HCT116 (cell line): Measurements from ENCODE around the gene HYOU1. TPM values are rescaled to one million over a fixed set of nuclear protein-coding genes. Genes with fewer than 3 reads are reported as not detected.

ENCODE experiments used
- ATAC-seq: fragments of 200-7000 bp; cut with Tn5 transposase; 2 replicates; pipeline ENCODE4 v1.9.1; 2020; ENCODE audit warnings: mild to moderate bottlenecking, moderate library complexity
- BruUV-seq: library from RNA; stranded (reverse); fragments of 400-500 nt; replicated peaks from 2 replicates; lab custom pipeline; 2021; lab: Mats Ljungman, UMichigan
- CTCF ChIA-PET: fragments of 300-600 bp; sonication (Branson Sonifier 250); formaldehyde crosslinking; loops from one replicate; lab custom pipeline; 2021; ENCODE audit warnings: antibody characterized with exemption; lab: Charles Lee
- POLR2A ChIA-PET: fragments of 300-600, 350-600 bp; sonication (Branson Sonifier 250); formaldehyde crosslinking; loops from one replicate; lab custom pipeline; 2021; ENCODE audit warnings: antibody characterized with exemption; lab: Charles Lee
- RAD21 ChIA-PET, 2 experiments: fragments of 300-600 bp; sonication (Branson Sonifier 250); formaldehyde crosslinking; loops; one replicate each; lab custom pipeline; 2023; ENCODE audit warnings: low total read pairs in 2 of 2; ENCODE audit not compliant: uncharacterized antibody in 2 of 2, unreplicated experiment in 2 of 2, low non-redundant PET in 1 of 2; lab: Charles Lee
- DNase-seq: peaks from one replicate; pipeline ENCODE4 v3.0.0-alpha.2; 2010; ENCODE audit warnings: low read depth, low spot score
- H2AFZ ChIP-seq: fragments of 200-600 bp; shearing (Covaris generic), sonication (generic); 2 replicates; pipeline ENCODE4 v1.6.1; 2017; ENCODE audit warnings: low read depth, mixed run types, mixed read lengths, antibody characterized with exemption, low read length; ENCODE audit not compliant: poor library complexity, severe bottlenecking
- H3K27ac ChIP-seq: 2 replicates; pipeline ENCODE4 v1.5.1; 2012; ENCODE audit warnings: low read depth, low read length
- H3K27me3 ChIP-seq: fragments of 200-600 bp; sonication (generic); 2 replicates; pipeline ENCODE4 v1.6.1; 2016; ENCODE audit warnings: mixed run types, low read length, mixed read lengths; ENCODE audit not compliant: insufficient read depth
- H3K36me3 ChIP-seq, 2 experiments: fragments of 200-500 bp in 1 of 2; fragments of 200-600 bp in 1 of 2; sonication (Bioruptor generic) in 1 of 2; sonication (generic) in 1 of 2; 2 replicates each; pipeline versions ENCODE4 v1.5.1 to v1.6.1; 2014 to 2016; ENCODE audit warnings: low read length in 2 of 2, inconsistent platforms in 1 of 2, mixed read lengths in 1 of 2, mixed run types in 1 of 2; ENCODE audit not compliant: insufficient read depth in 2 of 2, control insufficient read depth in 1 of 2
- H3K4me1 ChIP-seq, 2 experiments: fragments of 200-600 bp in 1 of 2; sonication (generic) in 1 of 2; 2 replicates each; pipeline versions ENCODE4 v1.5.1 to v1.6.1; 2012 to 2017; ENCODE audit warnings: low read length in 2 of 2, inconsistent platforms in 1 of 2, mild to moderate bottlenecking in 1 of 2, mixed read lengths in 1 of 2, mixed run types in 1 of 2, moderate library complexity in 1 of 2; ENCODE audit not compliant: insufficient read depth in 2 of 2, control insufficient read depth in 1 of 2
- H3K4me2 ChIP-seq: fragments of 200-600 bp; sonication (generic); 2 replicates; pipeline ENCODE4 v1.6.1; 2017; ENCODE audit warnings: mixed run types, low read length, mixed read lengths
- H3K4me3 ChIP-seq, 2 experiments: fragments of 200-600 bp in 1 of 2; sonication (generic) in 1 of 2; replicated peaks in 1 of 2; 2 replicates each; pipeline ENCODE4 v1.5.1; 2011 to 2016; ENCODE audit warnings: low read length in 2 of 2, control low read depth in 1 of 2, low read depth in 1 of 2, mild to moderate bottlenecking in 1 of 2, mixed read lengths in 1 of 2, mixed run types in 1 of 2
- H3K79me2 ChIP-seq: fragments of 200-600 bp; sonication (generic); 2 replicates; pipeline ENCODE4 v1.6.1; 2017; ENCODE audit warnings: mild to moderate bottlenecking, mixed run types, low read length, moderate library complexity, mixed read lengths; ENCODE audit not compliant: insufficient read depth
- H3K9ac ChIP-seq: fragments of 200-600 bp; sonication (generic); 2 replicates; pipeline ENCODE4 v1.6.1; 2016; ENCODE audit warnings: low read length, mixed read lengths
- H3K9me2 ChIP-seq: fragments of 200-600 bp; sonication (generic), shearing (Covaris generic); 2 replicates; pipeline ENCODE4 v1.6.1; 2017; ENCODE audit warnings: mixed run types, mild to moderate bottlenecking, moderate library complexity; ENCODE audit not compliant: insufficient read depth
- H3K9me3 ChIP-seq, 2 experiments: fragments of 200-500 bp in 1 of 2; fragments of 200-600 bp in 1 of 2; sonication (Bioruptor generic) in 1 of 2; sonication (generic) in 1 of 2; 2 replicates each; pipeline ENCODE4 v1.6.1; 2014 to 2017; ENCODE audit warnings: low read length in 2 of 2, mixed read lengths in 2 of 2, inconsistent platforms in 1 of 2, low read depth in 1 of 2, mild to moderate bottlenecking in 1 of 2, mixed run types in 1 of 2, moderate library complexity in 1 of 2; ENCODE audit not compliant: control insufficient read depth in 1 of 2, insufficient read depth in 1 of 2
- H4K20me1 ChIP-seq: fragments of 200-600 bp; sonication (generic), shearing (Covaris generic); 2 replicates; pipeline ENCODE4 v1.6.1; 2017; ENCODE audit warnings: mixed run types, mild to moderate bottlenecking, moderate library complexity; ENCODE audit not compliant: insufficient read depth
- CEBPB ChIP-seq: IDR thresholded peaks from 2 replicates; pipeline ENCODE4 v1.6.1; 2012; ENCODE audit warnings: low read depth
- EGR1 ChIP-seq: IDR thresholded peaks from 2 replicates; pipeline ENCODE4 v1.6.1; 2012; ENCODE audit warnings: low read depth
- JUND ChIP-seq: IDR thresholded peaks from 2 replicates; pipeline ENCODE4 v1.6.1; 2012
- MAX ChIP-seq: IDR thresholded peaks from 2 replicates; pipeline ENCODE4 v1.6.1; 2012
- RAD21 ChIP-seq: IDR thresholded peaks from 2 replicates; pipeline ENCODE4 v1.6.1; 2012; ENCODE audit warnings: low read depth, mild to moderate bottlenecking
- SP1 ChIP-seq: IDR thresholded peaks from 2 replicates; pipeline ENCODE4 v1.6.1; 2012; ENCODE audit warnings: low read depth
- SRF ChIP-seq: IDR thresholded peaks from 2 replicates; pipeline ENCODE4 v1.6.1; 2012; ENCODE audit warnings: low read depth
- TCF7L2 ChIP-seq: IDR thresholded peaks from 2 replicates; pipeline ENCODE4 v1.7.0; 2011; ENCODE audit warnings: borderline replicate concordance, inconsistent platforms; ENCODE audit not compliant: insufficient read depth, insufficient read length; ENCODE audit errors: extremely low read depth
- YY1 ChIP-seq: IDR thresholded peaks from 2 replicates; pipeline ENCODE4 v1.6.1; 2011; ENCODE audit warnings: low read length, low read depth, moderate library complexity, mild to moderate bottlenecking; ENCODE audit not compliant: insufficient replicate concordance; ENCODE audit errors: extremely low read depth
- ZFX ChIP-seq: fragments of 450-650 bp; IDR thresholded peaks from 2 replicates; pipeline ENCODE4 v1.6.1; 2017
- ZNF274 ChIP-seq: fragments of 200-500 bp; sonication (Bioruptor generic); IDR thresholded peaks from 2 replicates; pipeline ENCODE4 v1.6.1; 2014; ENCODE audit warnings: mild to moderate bottlenecking, low read depth, low read length, inconsistent platforms
- intact Hi-C: fragments of 100-400 bp; cut with micrococcal nuclease; formaldehyde crosslinking; loops from 2 replicates; pipeline ENCODE4 v1.10.0; 2022
- total RNA-seq: library from RNA; stranded (reverse); gene quantifications from one replicate; pipeline ENCODE4 v1.2.1, GENCODE V29; 2021; ENCODE audit not compliant: unreplicated experiment
- TF ChIP-seq, protein P1 (sequence below), 3 experiments: fragments of 200-600 bp in 1 of 3; sonication (generic) in 1 of 3; IDR thresholded peaks in 2 of 3; conservative IDR thresholded peaks in 1 of 3; 2 replicates each; pipeline ENCODE4 v1.5.1; 2012 to 2017; ENCODE audit warnings: low read depth in 2 of 3, low read length in 2 of 3, antibody characterized with exemption in 1 of 3, borderline replicate concordance in 1 of 3, control low read depth in 1 of 3, mild to moderate bottlenecking in 1 of 3, mixed read lengths in 1 of 3, mixed run types in 1 of 3, moderate library complexity in 1 of 3; ENCODE audit not compliant: insufficient read depth in 1 of 3
- TF ChIP-seq, protein P2 (sequence below): IDR thresholded peaks from 2 replicates; pipeline ENCODE4 v1.6.1; 2011; ENCODE audit warnings: mild to moderate bottlenecking, low read length, moderate library complexity; ENCODE audit not compliant: insufficient replicate concordance; ENCODE audit errors: extremely low read depth

The HYOU1 gene
- total RNA-seq, 1 experiment from 2014 or later, result 181 TPM

GRCh38 chr11:119055901-119056300 lies 1.1 kb downstream of the HYOU1 start:
- ChIA-PET CTCF (interaction anchor here (0.8 to 2.0 kb wide), 4 partner anchors 11 to 366 kb away, joined by 3 to 9 read pairs (median 3); partner anchors contain the start of gene VPS11), RAD21 (interaction anchor here in 1 of 2 experiments (0.8 kb wide), 1 partner anchor 12 kb away, joined by 3 read pairs; the partner anchor contains the start of gene VPS11), POLR2A (interaction anchor here (1.0 to 1.7 kb wide), 5 partner anchors 10 to 282 kb away, joined by 3 to 6 read pairs (median 3); partner anchors contain the start of gene DPAGT1)
- H3K4me2 ChIP-seq, result peak overlapping the region; percentile 78
- H3K9me3 ChIP-seq, result no peaks in the 10 kb centered on the region
- H3K9ac ChIP-seq, result peak overlapping the region; percentile 95
- intact Hi-C loops, result loop anchor here (1.0 kb wide), 1 partner anchor 325 kb away; the partner anchor contains the start of gene USP2
- no peaks in the 10 kb centered on the region for H3K27me3 ChIP-seq
- BruUV-seq, result no TSS peak
- ATAC-seq (no peak), DNase-seq (peak; percentile 42)
- no peaks in the 10 kb centered on the region for H3K9me2 ChIP-seq
- peak overlapping the region; percentile 68 for H3K27ac ChIP-seq
- no peaks in the 10 kb centered on the region for H4K20me1 ChIP-seq
- H3K4me1 ChIP-seq, result peaks cover 3 to 16% of the 10 kb centered on the region in 2 experiments; a peak in 3 of 4 replicates
- peaks cover 29 to 31% of the 10 kb centered on the region in 2 experiments; a peak in 3 of 4 replicates for H3K36me3 ChIP-seq
- H3K4me3 ChIP-seq, result peak overlapping the region; percentile 67 to 96
- TF ChIP-seq RAD21 (peak; percentile 58), TCF7L2 (no peak)
- TF ChIP-seq, protein P1, sequence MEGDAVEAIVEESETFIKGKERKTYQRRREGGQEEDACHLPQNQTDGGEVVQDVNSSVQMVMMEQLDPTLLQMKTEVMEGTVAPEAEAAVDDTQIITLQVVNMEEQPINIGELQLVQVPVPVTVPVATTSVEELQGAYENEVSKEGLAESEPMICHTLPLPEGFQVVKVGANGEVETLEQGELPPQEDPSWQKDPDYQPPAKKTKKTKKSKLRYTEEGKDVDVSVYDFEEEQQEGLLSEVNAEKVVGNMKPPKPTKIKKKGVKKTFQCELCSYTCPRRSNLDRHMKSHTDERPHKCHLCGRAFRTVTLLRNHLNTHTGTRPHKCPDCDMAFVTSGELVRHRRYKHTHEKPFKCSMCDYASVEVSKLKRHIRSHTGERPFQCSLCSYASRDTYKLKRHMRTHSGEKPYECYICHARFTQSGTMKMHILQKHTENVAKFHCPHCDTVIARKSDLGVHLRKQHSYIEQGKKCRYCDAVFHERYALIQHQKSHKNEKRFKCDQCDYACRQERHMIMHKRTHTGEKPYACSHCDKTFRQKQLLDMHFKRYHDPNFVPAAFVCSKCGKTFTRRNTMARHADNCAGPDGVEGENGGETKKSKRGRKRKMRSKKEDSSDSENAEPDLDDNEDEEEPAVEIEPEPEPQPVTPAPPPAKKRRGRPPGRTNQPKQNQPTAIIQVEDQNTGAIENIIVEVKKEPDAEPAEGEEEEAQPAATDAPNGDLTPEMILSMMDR (IDR thresholded peaks at IDR 0.05 in 2 of 3, conservative IDR thresholded peaks at IDR 0.05 in 1 of 3; ENCODE audit: borderline replicate concordance in 1 of 3, insufficient read depth in 1 of 3, low read depth in 2 of 3, low read length in 2 of 3), result peak in 2 of 3 experiments; percentile 26 to 43; a peak in 2 of 6 replicates
- H3K79me2 ChIP-seq, result peaks cover 19% of the 10 kb centered on the region
- no peak overlapping the region for H2AFZ ChIP-seq

GRCh38 chr11:119054418-119054817 lies 2.6 kb downstream of the HYOU1 start:
- ChIA-PET CTCF (no interaction called here), POLR2A (no interaction called here)
- intact Hi-C loops, result no loop called here
- TF ChIP-seq SP1 (no peak), ZNF274 (no peak), EGR1 (no peak), ZFX (no peak), TCF7L2 (no peak), JUND (no peak), RAD21 (no peak), SRF (no peak), YY1 (no peak), CEBPB (no peak), MAX (no peak)
- TF ChIP-seq, protein P2, sequence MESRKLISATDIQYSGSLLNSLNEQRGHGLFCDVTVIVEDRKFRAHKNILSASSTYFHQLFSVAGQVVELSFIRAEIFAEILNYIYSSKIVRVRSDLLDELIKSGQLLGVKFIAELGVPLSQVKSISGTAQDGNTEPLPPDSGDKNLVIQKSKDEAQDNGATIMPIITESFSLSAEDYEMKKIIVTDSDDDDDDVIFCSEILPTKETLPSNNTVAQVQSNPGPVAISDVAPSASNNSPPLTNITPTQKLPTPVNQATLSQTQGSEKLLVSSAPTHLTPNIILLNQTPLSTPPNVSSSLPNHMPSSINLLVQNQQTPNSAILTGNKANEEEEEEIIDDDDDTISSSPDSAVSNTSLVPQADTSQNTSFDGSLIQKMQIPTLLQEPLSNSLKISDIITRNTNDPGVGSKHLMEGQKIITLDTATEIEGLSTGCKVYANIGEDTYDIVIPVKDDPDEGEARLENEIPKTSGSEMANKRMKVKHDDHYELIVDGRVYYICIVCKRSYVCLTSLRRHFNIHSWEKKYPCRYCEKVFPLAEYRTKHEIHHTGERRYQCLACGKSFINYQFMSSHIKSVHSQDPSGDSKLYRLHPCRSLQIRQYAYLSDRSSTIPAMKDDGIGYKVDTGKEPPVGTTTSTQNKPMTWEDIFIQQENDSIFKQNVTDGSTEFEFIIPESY, result no peak

More at GRCh38 chr11:119054418-119054817, 2.6 kb downstream of the HYOU1 start:
- DNase-seq, result no peak
- H3K4me3 ChIP-seq, result no peak overlapping the region
- peaks cover 3 to 16% of the 10 kb centered on the region in 2 experiments; a peak in 3 of 4 replicates for H3K4me1 ChIP-seq
- ATAC-seq, result no peak
- H3K9ac ChIP-seq, result no peak overlapping the region
- peaks cover 40 to 41% of the 10 kb centered on the region in 2 experiments; a peak in 3 of 4 replicates for H3K36me3 ChIP-seq
- BruUV-seq, result no TSS peak
- H3K27me3 ChIP-seq, result no peaks in the 10 kb centered on the region
- no peaks in the 10 kb centered on the region for H3K9me3 ChIP-seq
- H3K27ac ChIP-seq, result no peak overlapping the region
- RAD21 ChIA-PET, result no interaction called here
- H4K20me1 ChIP-seq, result no peaks in the 10 kb centered on the region
- H3K9me2 ChIP-seq, result no peaks in the 10 kb centered on the region
- H3K79me2 ChIP-seq, result peaks cover 19% of the 10 kb centered on the region
- no peak overlapping the region for H2AFZ ChIP-seq
- H3K4me2 ChIP-seq, result no peak overlapping the region
